ENCODE data around the gene ZXDC.

- TF ChIP-seq EZH2 (IDR thresholded peaks at IDR 0.05; ENCODE audit: low read depth): no peak
- TF ChIP-seq CTCF (conservative IDR thresholded peaks at IDR 0.05): no peak
Measured at GRCh38 chr3:126482503-126483255, 7.0 kb upstream of the ZXDC start.

Measured in PC-9 (cell line).